Medulla oblongata (tissue), 1 donor: Measurements from ENCODE around the gene NUP214.

Experiments used
- DNase-seq: peaks from one replicate; pipeline ENCODE4 v3.0.0-alpha.2; 2015; ENCODE audit errors: extremely low spot score

NUP214 gene

GRCh38 chr9:131276891-131277286 is 151.5 kb downstream of the NUP214 start:
- DNase-seq = no peak

GRCh38 chr9:131277287-131277909 is 152.0 kb downstream of the NUP214 start:
- DNase-seq = no peak

- peak; percentile 92 for DNase-seq
Measured at GRCh38 chr9:131277910-131278701, 152.7 kb downstream of the NUP214 start.

DNA sequence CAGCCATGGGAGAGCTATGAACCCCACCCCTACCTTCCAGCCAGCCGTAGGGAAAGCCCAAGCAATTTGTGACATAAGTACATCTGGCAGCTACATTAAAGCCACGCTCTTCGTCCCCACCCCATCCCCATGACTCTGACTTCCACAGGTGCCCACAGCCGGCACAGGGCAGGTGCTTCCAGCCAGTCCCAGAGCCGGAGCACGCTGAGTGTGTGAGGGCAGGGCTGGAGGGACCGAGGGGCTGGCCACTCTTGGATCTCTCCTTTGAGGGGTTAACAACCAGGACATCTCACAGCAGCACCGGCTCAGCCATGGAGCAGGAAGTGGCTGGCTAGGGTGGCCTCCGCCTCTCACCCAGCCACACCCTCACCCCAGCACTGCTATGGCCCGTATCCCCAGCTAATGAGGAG is 153.3 kb downstream of the NUP214 start:
- no peak for DNase-seq

DNA sequence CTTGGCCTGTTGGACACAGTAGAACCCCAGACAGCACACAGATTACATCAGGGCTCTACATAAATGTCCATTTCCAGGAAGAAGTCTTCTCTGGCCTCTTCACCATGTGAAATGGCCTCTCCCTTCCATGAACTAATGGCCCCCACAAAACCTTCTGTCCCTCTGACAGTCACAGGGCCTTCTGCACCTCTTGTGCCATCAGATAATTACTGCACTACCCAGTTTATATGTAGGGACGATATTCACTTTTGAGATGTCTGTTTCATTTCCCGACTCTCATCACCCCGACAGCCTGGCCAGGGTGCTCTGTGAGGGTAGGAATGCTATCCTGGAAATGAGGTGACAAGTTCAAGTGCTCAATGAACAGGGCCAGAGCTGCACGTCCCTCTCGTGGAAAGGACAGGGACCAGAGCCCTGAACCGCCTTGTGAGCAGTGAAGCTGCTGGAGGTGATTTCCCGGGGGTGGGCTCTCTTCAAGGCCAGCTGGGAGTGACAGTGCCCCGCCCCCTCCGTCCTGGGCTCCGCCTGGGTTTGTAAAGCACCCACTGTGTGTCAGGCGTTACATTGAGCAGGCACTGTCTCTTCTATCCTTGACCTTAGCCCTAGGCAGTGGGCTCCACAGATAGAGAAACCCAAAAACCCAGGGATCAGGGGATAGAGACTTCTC is 153.9 kb downstream of the NUP214 start:
- no peak for DNase-seq

DNA sequence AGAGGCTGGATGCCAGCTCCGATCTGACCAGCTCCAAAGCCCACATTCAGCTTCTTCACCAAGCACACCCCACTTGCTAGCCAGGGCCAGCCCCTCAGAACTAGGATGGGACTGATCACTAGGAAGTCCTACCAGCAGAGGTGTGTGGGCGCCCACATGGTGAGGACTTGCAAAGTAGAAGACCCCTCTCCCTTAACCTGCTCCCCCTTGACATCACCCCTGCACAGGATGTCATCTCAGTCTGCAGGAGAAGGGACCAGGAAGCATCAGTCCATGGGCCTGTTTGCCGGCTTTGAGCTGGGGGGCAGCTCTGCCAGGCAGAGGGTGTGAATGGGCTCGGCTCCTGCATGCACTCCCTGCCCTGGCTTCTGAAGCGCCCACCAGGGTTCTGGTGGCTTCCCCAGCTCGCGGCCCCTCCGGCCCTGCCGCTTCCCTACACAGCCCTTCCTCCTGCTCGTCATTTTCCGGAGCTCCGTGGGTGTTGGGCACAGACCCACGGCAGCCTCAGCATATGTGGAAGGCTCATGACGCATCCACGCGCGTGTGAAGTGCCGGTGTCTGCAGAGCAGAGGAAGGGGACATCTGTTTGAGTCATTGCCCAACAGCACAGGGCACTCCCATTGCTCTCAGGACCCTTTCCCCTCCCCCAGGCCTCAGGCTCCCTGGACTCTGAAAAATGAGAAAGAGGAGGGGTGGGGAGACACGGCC is 154.6 kb downstream of the NUP214 start:
- no peak for DNase-seq

GRCh38 chr9:131280660-131281059 is 155.3 kb downstream of the NUP214 start:
- no peak for DNase-seq

DNA sequence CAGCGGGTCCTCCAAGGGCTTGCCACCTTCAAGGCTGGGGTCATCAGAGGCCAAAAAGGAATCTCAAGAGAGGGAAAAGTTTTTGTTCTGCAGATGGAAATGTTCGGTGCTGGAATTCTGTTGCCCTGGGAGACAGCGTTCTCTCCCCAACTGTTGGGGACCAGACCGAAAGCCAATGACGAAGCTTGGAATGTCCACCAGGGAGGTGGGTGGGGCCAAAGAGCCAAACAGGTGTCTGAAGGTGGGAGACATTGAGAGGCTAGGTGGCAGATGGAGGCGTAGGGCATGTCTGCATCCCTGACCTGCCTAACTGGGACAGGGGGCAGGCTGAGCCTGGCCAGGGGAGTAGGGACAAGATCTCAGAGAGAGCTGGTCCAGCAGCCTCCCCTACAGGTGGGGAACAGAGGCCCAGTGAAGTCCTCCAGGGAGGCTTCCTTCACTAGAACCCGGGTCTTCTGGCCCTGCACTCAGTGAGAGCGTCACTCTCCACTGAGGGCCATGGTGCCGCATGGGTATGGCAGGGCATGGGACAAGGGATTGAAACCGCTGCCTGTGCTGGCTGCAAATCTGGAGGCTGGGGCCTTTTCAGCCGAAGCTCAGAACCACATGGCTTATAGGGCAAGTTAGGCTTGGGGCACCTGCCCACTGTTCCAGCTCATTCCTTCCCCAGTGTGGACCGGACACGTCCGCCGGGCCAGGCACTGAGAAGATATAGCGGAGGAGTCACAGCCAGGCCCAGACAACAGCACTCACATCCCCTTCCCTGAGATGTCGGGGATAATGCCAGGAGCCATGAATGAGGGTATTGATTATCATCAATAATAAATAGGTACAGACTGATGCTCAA is 156.0 kb downstream of the NUP214 start:
- no peak for DNase-seq

GRCh38 chr9:131282175-131282574 is 156.8 kb downstream of the NUP214 start:
- no peak for DNase-seq

DNA sequence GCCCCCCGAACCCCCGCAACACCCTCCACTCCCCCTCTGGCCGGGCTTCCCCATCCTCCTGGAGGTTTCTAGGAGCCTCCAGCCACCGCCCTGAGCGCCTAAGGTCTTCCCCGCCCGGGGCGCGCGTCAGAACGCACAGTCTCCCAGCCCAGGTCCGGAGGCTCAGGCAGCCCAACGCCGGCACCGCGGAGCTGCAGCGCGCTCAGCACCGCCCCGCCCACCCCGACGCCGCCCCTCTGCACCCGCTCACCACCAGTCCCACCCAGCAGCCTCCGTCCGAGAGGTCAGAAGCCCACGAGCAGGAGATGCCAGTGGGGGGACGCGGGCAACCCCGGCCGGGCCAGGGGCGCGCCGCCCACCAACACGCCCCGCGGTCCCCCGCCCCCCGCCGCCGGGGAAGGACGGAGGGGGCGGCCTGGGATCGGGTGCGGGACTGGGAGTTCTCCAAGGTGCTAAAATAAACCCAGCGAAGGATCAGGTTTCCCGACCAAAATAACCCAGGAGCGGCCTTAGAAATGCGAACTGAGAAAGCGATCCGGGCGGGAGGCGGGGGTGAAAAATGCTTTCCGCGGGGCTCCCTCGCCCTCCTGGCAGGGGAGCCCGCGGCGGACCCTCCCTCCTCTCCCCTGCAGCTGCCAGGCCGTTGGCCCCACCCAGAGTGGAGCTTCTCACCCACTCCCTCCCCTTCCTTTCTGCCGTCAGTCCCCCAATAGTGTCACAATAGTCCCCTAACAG is 157.5 kb downstream of the NUP214 start:
- no peak for DNase-seq
